Cardiac muscle cell (in vitro differentiated cells and primary cell): ENCODE results near the gene PUDP. TPM values are rescaled to one million over a fixed set of nuclear protein-coding genes. Genes with fewer than 3 reads are reported as not detected.

Experiments used
- DNase-seq, 2 donors: peaks; one replicate each; pipeline versions ENCODE4 v3.0.0 to v3.0.0-alpha.2; 2010 to 2017; ENCODE audit warnings: low read depth in 1 of 2, low spot score in 1 of 2
- H3K27ac ChIP-seq: fragments of 200-600 bp; sonication (generic); 2 replicates; pipeline ENCODE4 v1.5.1; 2016
- H3K27me3 ChIP-seq: fragments of 200-600 bp; sonication (generic); 2 replicates; pipeline ENCODE4 v1.6.0; 2016; ENCODE audit warnings: control low read depth
- H3K36me3 ChIP-seq: fragments of 200-600 bp; sonication (generic); 2 replicates; pipeline ENCODE4 v1.5.1; 2016; ENCODE audit warnings: control low read depth
- H3K4me1 ChIP-seq: fragments of 200-600 bp; sonication (generic); 2 replicates; pipeline ENCODE4 v1.8.1; 2017; ENCODE audit warnings: low read depth, mild to moderate bottlenecking, mixed run types
- H3K4me3 ChIP-seq: fragments of 200-600 bp; sonication (generic); 2 replicates; pipeline ENCODE4 v1.5.1; 2016; ENCODE audit warnings: mild to moderate bottlenecking
- H3K9me3 ChIP-seq: fragments of 200-600 bp; sonication (generic); 2 replicates; pipeline ENCODE4 v1.5.1; 2017; ENCODE audit warnings: low read depth, mild to moderate bottlenecking, control low read depth
- CTCF ChIP-seq: IDR thresholded peaks from 2 replicates; pipeline ENCODE4 v1.5.1; 2012; ENCODE audit warnings: low read depth, mild to moderate bottlenecking, low read length
- polyA plus RNA-seq: library from polyadenylated mRNA; unstranded; fragments of >200 nt; fragmentation: Nextera tagmentation; extraction: Ambion mirVana; gene quantifications from 2 replicates; pipeline ENCODE4 v1.2.1, GENCODE V29; 2016
- total RNA-seq: library from RNA; depleted of rRNA; stranded (reverse); fragments of >200 nt; gene quantifications from 2 replicates; pipeline ENCODE4 v1.2.3, GENCODE V29; 2016

PUDP gene
- total RNA-seq (96.4 and 105 TPM in 2 replicates), polyA plus RNA-seq (81.5 and 83.1 TPM in 2 replicates)

- Histone ChIP-seq H3K4me3 (peak within 1 kb of the TSS; percentile 86), H3K27me3 (peaks cover 8% of the 10 kb centered on the region), H3K4me1 (peaks cover 4% of the 10 kb centered on the region), H3K36me3 (no peaks in the 10 kb centered on the region), H3K9me3 (no peaks in the 10 kb centered on the region), H3K27ac (peak within 1 kb of the TSS; percentile 89)
- DNase-seq = peak; percentile 82 to 96
- no peak for TF ChIP-seq CTCF
These were observed at the start of gene PUDP for GRCh38 chrX:7147978-7148854. TSS of gene PUDP (minus strand) at chrX:7148153. CDS start at chrX:7148113, 40 bp downstream.

GRCh38 chrX:7194606-7195005 lies 46.7 kb upstream of the PUDP start:
- no peak overlapping the region for H3K4me3 ChIP-seq

GRCh38 chrX:7192871-7193270 lies 44.9 kb upstream of the PUDP start:
- H3K9me3 ChIP-seq = no peaks in the 10 kb centered on the region
- no peaks in the 10 kb centered on the region for H3K36me3 ChIP-seq
- H3K27me3 ChIP-seq = no peaks in the 10 kb centered on the region
- no peak for TF ChIP-seq CTCF
- H3K27ac ChIP-seq = no peak overlapping the region
- no peak for DNase-seq
- H3K4me1 ChIP-seq = no peaks in the 10 kb centered on the region
- no peak overlapping the region for H3K4me3 ChIP-seq

More at GRCh38 chrX:7194606-7195005, 46.7 kb upstream of the PUDP start:
- TF ChIP-seq CTCF = no peak
- H3K4me1 ChIP-seq = no peaks in the 10 kb centered on the region
- H3K27ac ChIP-seq = no peak overlapping the region
- no peaks in the 10 kb centered on the region for H3K27me3 ChIP-seq
- H3K9me3 ChIP-seq = no peaks in the 10 kb centered on the region
- DNase-seq = no peak
- no peaks in the 10 kb centered on the region for H3K36me3 ChIP-seq

GRCh38 chrX:7191681-7192110 lies 43.7 kb upstream of the PUDP start:
- H3K27me3 ChIP-seq = no peaks in the 10 kb centered on the region
- H3K36me3 ChIP-seq = no peaks in the 10 kb centered on the region
- TF ChIP-seq CTCF = no peak
- no peak overlapping the region for H3K4me3 ChIP-seq
- no peaks in the 10 kb centered on the region for H3K4me1 ChIP-seq
- H3K27ac ChIP-seq = no peak overlapping the region
- DNase-seq = peak in 1 of 2 donors; percentile 2
- H3K9me3 ChIP-seq = no peaks in the 10 kb centered on the region

GRCh38 chrX:7190157-7190556 lies 42.2 kb upstream of the PUDP start:
- no peaks in the 10 kb centered on the region for H3K9me3 ChIP-seq
- no peak overlapping the region for H3K4me3 ChIP-seq
- no peaks in the 10 kb centered on the region for H3K4me1 ChIP-seq
- TF ChIP-seq CTCF = no peak
- no peak for DNase-seq
- H3K27me3 ChIP-seq = no peaks in the 10 kb centered on the region
- H3K27ac ChIP-seq = no peak overlapping the region
- no peaks in the 10 kb centered on the region for H3K36me3 ChIP-seq
